ENCODE measurements around the gene LGALS7.

LGALS7 gene

GRCh38 chr19:38734426-38735256, 38.7 kb downstream of the LGALS7 start:
- Mint-ChIP-seq H3K4me1 (peaks cover 15% of the 10 kb centered on the region), H3K9me3 (no peaks in the 10 kb centered on the region), H3K36me3 (ENCODE audit: low read depth) (peaks cover 17% of the 10 kb centered on the region), H3K27ac (no peak overlapping the region), H3K27me3 (ENCODE audit: low read depth, poor library complexity) (peaks cover 22% of the 10 kb centered on the region), H3K4me3 (peak overlapping the region; percentile 77)
- no peak for TF ChIP-seq CTCF (IDR thresholded peaks at IDR 0.05)
- no peak for DNase-seq

- no peaks in the 10 kb centered on the region for H3K9me3 Mint-ChIP-seq
- H3K4me3 Mint-ChIP-seq: no peak overlapping the region
- TF ChIP-seq CTCF (IDR thresholded peaks at IDR 0.05): no peak
- peaks cover 22% of the 10 kb centered on the region for H3K27me3 Mint-ChIP-seq (ENCODE audit: low read depth, poor library complexity)
- H3K4me1 Mint-ChIP-seq: peaks cover 18% of the 10 kb centered on the region
- no peak overlapping the region for H3K27ac Mint-ChIP-seq
- no peak for DNase-seq
- H3K36me3 Mint-ChIP-seq (ENCODE audit: low read depth): peaks cover 20% of the 10 kb centered on the region
Measured at GRCh38 chr19:38734176-38734425, 39.2 kb downstream of the LGALS7 start.

GRCh38 chr19:38733493-38734175, 39.7 kb downstream of the LGALS7 start:
- no peak overlapping the region for H3K4me3 Mint-ChIP-seq
- peaks cover 18% of the 10 kb centered on the region for H3K4me1 Mint-ChIP-seq
- TF ChIP-seq CTCF (IDR thresholded peaks at IDR 0.05): no peak
- peaks cover 20% of the 10 kb centered on the region for H3K36me3 Mint-ChIP-seq (ENCODE audit: low read depth)
- no peaks in the 10 kb centered on the region for H3K9me3 Mint-ChIP-seq
- peaks cover 20% of the 10 kb centered on the region for H3K27me3 Mint-ChIP-seq (ENCODE audit: low read depth, poor library complexity)
- no peak overlapping the region for H3K27ac Mint-ChIP-seq
- DNase-seq: no peak

GRCh38 chr19:38733241-38733492, 40.1 kb downstream of the LGALS7 start:
- H3K4me3 Mint-ChIP-seq: no peak overlapping the region
- no peak for TF ChIP-seq CTCF (IDR thresholded peaks at IDR 0.05)
- no peak for DNase-seq
- H3K36me3 Mint-ChIP-seq (ENCODE audit: low read depth): peaks cover 20% of the 10 kb centered on the region
- peaks cover 17% of the 10 kb centered on the region for H3K27me3 Mint-ChIP-seq (ENCODE audit: low read depth, poor library complexity)
- no peak overlapping the region for H3K27ac Mint-ChIP-seq
- H3K9me3 Mint-ChIP-seq: no peaks in the 10 kb centered on the region
- peaks cover 18% of the 10 kb centered on the region for H3K4me1 Mint-ChIP-seq

GRCh38 chr19:38731654-38732301, 41.5 kb downstream of the LGALS7 start:
- Mint-ChIP-seq H3K27me3 (ENCODE audit: low read depth, poor library complexity) (peaks cover 5% of the 10 kb centered on the region), H3K4me1 (peaks cover 11% of the 10 kb centered on the region), H3K4me3 (no peak overlapping the region), H3K27ac (peak overlapping the region; percentile 86), H3K9me3 (no peaks in the 10 kb centered on the region), H3K36me3 (ENCODE audit: low read depth) (peaks cover 21% of the 10 kb centered on the region)
- no peak for TF ChIP-seq CTCF (IDR thresholded peaks at IDR 0.05)
- DNase-seq: no peak
